Right lobe of liver (tissue), 6 donors: ENCODE measurements around the gene DNAJC11. TPM values are rescaled to one million over a fixed set of nuclear protein-coding genes. Genes with fewer than 3 reads are reported as not detected.

ENCODE experiments used
- ATAC-seq, 4 donors: fragments of 200-7000 bp; cut with Tn5 transposase; one replicate each; pipeline ENCODE4 v1.9.1; 2020; ENCODE audit warnings: mild to moderate bottlenecking in 4 of 4, moderate library complexity in 4 of 4
- DNase-seq, 3 donors: peaks; one replicate each; pipeline ENCODE4 v3.0.0-alpha.2; 2020
- H3K27ac ChIP-seq, 3 donors: fragments of 200-600 bp; one replicate each; pipeline ENCODE4 v1.8.0; 2022
- H3K27me3 ChIP-seq, 2 donors: fragments of 200-600 bp; one replicate each; pipeline ENCODE4 v1.8.0; 2022
- H3K36me3 ChIP-seq, 4 donors: fragments of 200-600 bp; sonication (generic) in 1 of 4; one replicate each; pipeline versions ENCODE4 v1.5.1 to v1.8.0; 2017 to 2022; ENCODE audit warnings: control low read depth in 1 of 4
- H3K4me1 ChIP-seq, 4 donors: fragments of 200-600 bp; sonication (generic) in 1 of 4; one replicate each; pipeline versions ENCODE4 v1.5.1 to v1.8.0; 2017 to 2022; ENCODE audit warnings: control low read depth in 1 of 4
- H3K4me3 ChIP-seq, 3 donors: fragments of 200-600 bp; one replicate each; pipeline ENCODE4 v1.8.0; 2022
- H3K9me3 ChIP-seq, 4 donors: fragments of 200-600 bp; sonication (generic) in 1 of 4; one replicate each; pipeline versions ENCODE4 v1.5.1 to v1.8.0; 2017 to 2022; ENCODE audit warnings: control low read depth in 1 of 4
- CTCF ChIP-seq, 4 donors: fragments of 200-600 bp in 3 of 4; fragments of 450-650 bp in 1 of 4; IDR thresholded peaks; one replicate each; pipeline versions ENCODE4 v1.5.1 to v1.8.0; 2016 to 2022; ENCODE audit warnings: antibody characterized with exemption in 4 of 4, mild to moderate bottlenecking in 2 of 4
- POLR2A ChIP-seq: fragments of 450-650 bp; IDR thresholded peaks from one replicate; pipeline ENCODE4 v1.6.1; 2017; ENCODE audit warnings: antibody characterized with exemption, mild to moderate bottlenecking
- WGBS: methylation state at CpG from one replicate; pipeline ENCODE4 v1.1.6; 2018; ENCODE audit warnings: low coverage, low lambda C conversion rate; ENCODE audit not compliant: insufficient coverage; ENCODE audit errors: missing lambda C conversion rate; 5-methylcytosine and 5-hydroxymethylcytosine counted together
- intact Hi-C, 2 donors: fragments of 100-400 bp; cut with DNase I; formaldehyde crosslinking; loops; one replicate each; pipeline versions ENCODE4 v1.11.2 to v1.14.1; 2022
- total RNA-seq, 6 experiments: library from RNA; depleted of rRNA in 2 of 6; stranded (reverse); fragments of >200 nt in 2 of 6; fragmentation: NEBNext Ultra II Directional in 3 of 6; extraction: Animal tissue kit (Norgen Biotek cat#: 25700) in 3 of 6; gene quantifications; one replicate each; pipeline versions ENCODE4 v1.1.0 to v1.2.4, GENCODE V29; 2016 to 2023
- donor health status: DM: no; HTN: yes; CAD: no.
- donor health status: DM: no; HTN: no; CAD: no.
- donor health status: DM: no; HTN: no; CAD: no.
- donor health status: DM: no; HTN: yes; CAD: no.
- donor health status: DM: no; HTN: yes; CAD: no.

The DNAJC11 gene
- total RNA-seq, 6 experiments from 2014 or later, result 24.9 to 36.0 (median 28.6) TPM

- Histone ChIP-seq H3K4me3 (no peak overlapping the region), H3K27me3 (no peaks in the 10 kb centered on the region), H3K27ac (no peak overlapping the region), H3K36me3 (peaks cover 0 to 48% (median 17%) of the 10 kb centered on the region in 4 donors), H3K4me1 (peaks cover 0 to 3% (median 1%) of the 10 kb centered on the region in 4 donors), H3K9me3 (no peaks in the 10 kb centered on the region)
- DNase-seq (no peak), ATAC-seq (peak in 2 of 4 donors; percentile 3 to 7)
- intact Hi-C loops, result no loop called here
- WGBS, result no CpG with 5 or more reads among the region's 25 CpGs
- TF ChIP-seq CTCF (IDR thresholded peaks at IDR 0.05), result no peak
- TF ChIP-seq POLR2A, result no peak
Measured at GRCh38 chr1:6588128-6588892, 113.3 kb downstream of the DNAJC11 start.

- no peak for TF ChIP-seq CTCF (IDR thresholded peaks at IDR 0.05)
- no peak for TF ChIP-seq POLR2A
- H3K36me3 ChIP-seq, result peaks cover 0 to 39% (median 11%) of the 10 kb centered on the region in 4 donors
- H3K4me3 ChIP-seq, result no peak overlapping the region
- H3K27ac ChIP-seq, result no peak overlapping the region
- H3K27me3 ChIP-seq, result no peaks in the 10 kb centered on the region
- 67% methylated on average over 2 of the region's 13 CpGs for WGBS
- no peaks in the 10 kb centered on the region for H3K9me3 ChIP-seq
- peak in 3 of 4 donors; percentile 2 to 26 (median 13) for ATAC-seq
- intact Hi-C loops, result no loop called here
- peak in 1 of 3 donors; percentile 69 for DNase-seq
- H3K4me1 ChIP-seq, result peaks cover 0 to 12% (median 6%) of the 10 kb centered on the region in 4 donors
Measured at GRCh38 chr1:6587261-6588005, 114.2 kb downstream of the DNAJC11 start.

- DNase-seq, result no peak
Measured at GRCh38 chr1:6586404-6586816, 115.2 kb downstream of the DNAJC11 start.

DNA sequence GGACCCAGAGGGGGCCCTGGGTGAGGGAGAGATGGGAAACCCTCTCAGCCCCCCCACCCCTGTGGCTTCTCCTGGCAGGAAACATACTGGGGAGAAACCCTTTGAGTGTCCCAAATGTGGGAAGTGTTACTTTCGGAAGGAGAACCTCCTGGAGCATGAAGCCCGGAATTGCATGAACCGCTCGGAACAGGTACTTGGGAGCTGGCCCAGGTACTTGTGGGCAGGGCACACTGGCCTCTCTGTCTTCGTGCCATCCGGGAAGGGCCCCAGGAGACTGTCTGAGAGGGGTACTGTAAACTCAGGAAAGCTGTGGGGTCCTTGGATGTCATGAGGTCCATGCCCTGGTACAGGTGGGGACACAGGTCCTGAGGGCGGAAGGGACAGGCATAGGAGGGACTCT lies 115.8 kb downstream of the DNAJC11 start:
- no CpG with 5 or more reads among the region's 7 CpGs for whole genome bisulfite sequencing
- no peaks in the 10 kb centered on the region for H3K9me3 ChIP-seq
- H3K36me3 ChIP-seq, result peaks cover 0 to 25% (median 5%) of the 10 kb centered on the region in 4 donors
- DNase-seq (no peak), ATAC-seq (no peak)
- intact Hi-C loops, result no loop called here
- H3K27ac ChIP-seq, result no peak overlapping the region
- no peak for TF ChIP-seq POLR2A
- TF ChIP-seq CTCF (IDR thresholded peaks at IDR 0.05), result no peak
- H3K4me1 ChIP-seq, result peaks cover 0 to 27% (median 15%) of the 10 kb centered on the region in 4 donors
- no peaks in the 10 kb centered on the region for H3K27me3 ChIP-seq
- H3K4me3 ChIP-seq, result no peak overlapping the region

More at GRCh38 chr1:6586404-6586816, 115.2 kb downstream of the DNAJC11 start:
- Histone ChIP-seq H3K27ac (no peak overlapping the region), H3K9me3 (no peaks in the 10 kb centered on the region), H3K4me3 (no peak overlapping the region), H3K36me3 (peaks cover 0 to 30% (median 6%) of the 10 kb centered on the region in 4 donors), H3K4me1 (peaks cover 0 to 21% (median 11%) of the 10 kb centered on the region in 4 donors), H3K27me3 (no peaks in the 10 kb centered on the region)
- no CpG with 5 or more reads among the region's 11 CpGs for WGBS
- ATAC-seq, result no peak
- intact Hi-C loops, result no loop called here
- TF ChIP-seq POLR2A (no peak), CTCF (IDR thresholded peaks at IDR 0.05) (no peak)
